GM04503 (cell line): Measurements from ENCODE around the gene STK32C.
"Not testable (repeated sequence)": the region's sequence is repeated elsewhere in the genome, so short reads cannot be mapped to it uniquely, and the experiment has no call there.

Experiments used
- DNase-seq: peaks from one replicate; pipeline ENCODE4 v3.0.0-alpha.2; 2012; ENCODE audit warnings: low read depth

STK32C gene

DNA sequence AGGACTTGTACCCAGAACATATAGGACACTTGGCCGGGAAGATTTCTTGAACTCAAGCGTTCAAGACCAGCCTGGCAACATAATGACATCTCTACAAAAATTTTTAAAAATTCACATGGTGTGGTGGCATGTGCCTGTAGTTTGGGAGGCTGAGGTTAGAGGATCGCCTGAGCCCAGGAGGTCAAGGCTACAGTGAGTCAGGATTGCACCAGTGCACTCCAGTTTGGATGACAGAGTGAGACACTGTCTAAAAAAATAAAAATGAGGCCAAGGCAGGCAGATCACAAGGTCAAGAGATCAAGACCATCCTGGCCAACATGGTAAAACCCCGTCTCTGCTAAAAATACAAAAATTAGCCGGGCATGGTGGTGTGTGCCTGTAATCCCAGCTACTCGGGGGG lies 9.7 kb upstream of the STK32C start:
- not testable (repeated sequence) for DNase-seq

- DNase-seq = no peak
Observed at GRCh38 chr10:132316133-132316532, 8.4 kb upstream of the STK32C start.

- not testable (repeated sequence) for DNase-seq
Observed at GRCh38 chr10:132314881-132315280, 7.1 kb upstream of the STK32C start.

DNA sequence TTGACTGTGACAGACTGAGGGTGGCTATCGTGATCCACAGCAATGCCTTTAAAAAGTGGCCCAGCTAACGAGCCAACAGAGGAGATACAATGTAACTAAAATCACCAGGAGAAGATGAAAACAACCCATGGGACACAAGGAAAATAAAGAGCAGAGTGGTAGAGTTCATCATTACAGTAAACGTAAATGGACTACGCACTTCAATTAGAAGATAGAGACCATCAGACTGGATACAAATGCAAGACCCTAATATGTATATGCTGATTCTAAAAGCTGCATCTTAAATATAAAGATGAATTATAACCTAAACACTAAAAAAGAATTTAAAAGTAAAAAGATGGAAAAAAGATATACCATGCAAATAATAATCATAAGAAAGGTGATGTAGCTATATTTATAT lies 6.6 kb upstream of the STK32C start:
- DNase-seq = no peak

DNA sequence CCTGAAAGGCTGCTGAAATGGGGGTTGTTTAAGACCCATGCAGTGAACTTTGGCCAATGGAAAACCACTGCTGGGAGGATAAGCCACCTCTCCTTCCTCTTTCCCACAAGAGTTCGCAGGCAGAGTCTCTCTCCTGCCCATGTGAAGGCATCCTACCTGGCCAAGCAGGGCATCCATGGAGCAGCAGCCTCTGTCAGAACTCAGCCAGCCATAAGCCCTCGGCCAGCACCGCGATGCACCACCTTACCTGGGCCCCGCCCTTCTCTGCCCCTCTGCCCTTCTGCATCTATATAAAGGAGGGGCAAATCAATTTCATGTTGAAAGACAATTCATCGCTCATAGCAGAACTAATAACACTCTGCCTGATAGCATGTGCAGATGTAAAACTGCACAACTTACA lies 6.1 kb upstream of the STK32C start:
- DNase-seq = no peak

DNA sequence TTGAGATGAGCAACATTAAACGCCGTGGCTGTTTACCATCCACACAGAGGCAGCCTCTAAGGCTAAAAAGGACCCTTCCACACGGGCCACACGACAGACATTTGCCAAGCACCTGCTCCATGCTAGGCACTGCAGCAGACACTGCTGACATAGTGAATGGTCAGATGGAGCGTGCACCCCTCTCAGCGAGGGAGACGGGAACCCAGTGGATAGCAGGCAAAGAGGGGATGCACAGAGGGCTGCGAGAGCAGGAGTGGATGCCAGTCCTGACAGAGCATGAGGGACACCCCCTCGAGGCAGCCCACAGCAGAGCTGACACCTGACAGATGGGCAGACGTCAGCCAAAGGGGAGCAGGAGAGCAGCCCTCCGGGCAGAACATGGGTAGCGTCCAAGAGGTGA lies 5.6 kb upstream of the STK32C start:
- DNase-seq = no peak

DNA sequence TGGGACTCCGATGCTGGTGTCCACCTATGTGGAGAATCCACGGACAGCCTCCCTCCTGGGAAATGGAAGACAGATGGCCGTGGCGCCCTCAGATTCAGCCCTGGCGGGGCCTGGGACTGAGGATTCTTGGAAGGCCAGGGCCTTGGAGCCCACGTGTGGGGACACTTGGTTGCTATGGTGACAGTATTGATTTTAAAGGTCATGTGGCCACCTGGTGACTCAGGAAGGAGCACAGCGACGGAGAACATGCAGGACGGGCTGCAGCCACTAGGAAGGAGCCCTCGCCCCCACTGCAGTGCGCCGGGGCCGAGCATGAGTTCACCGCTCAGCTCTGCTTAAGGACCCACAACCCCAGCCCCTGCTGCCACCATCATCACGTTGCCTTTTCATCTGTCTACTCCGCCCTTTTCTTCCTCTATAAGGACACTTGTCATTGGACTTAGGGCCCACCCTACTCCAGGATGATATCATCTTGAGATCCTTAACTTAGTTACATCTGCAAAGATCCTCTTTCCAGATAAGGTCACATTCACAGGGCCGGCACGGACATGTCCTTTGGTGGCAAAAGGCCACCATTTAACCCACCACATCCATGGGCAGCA lies 3.7 kb upstream of the STK32C start:
- no peak for DNase-seq

- DNase-seq = no peak
Observed at GRCh38 chr10:132310701-132311337, 3.1 kb upstream of the STK32C start.

- no peak for DNase-seq
Observed at GRCh38 chr10:132309879-132310591, 2.3 kb upstream of the STK32C start.

- DNase-seq = no peak
Observed at GRCh38 chr10:132309471-132309865, 1.7 kb upstream of the STK32C start.

- no peak for DNase-seq
Observed at GRCh38 chr10:132308587-132309470, 1.1 kb upstream of the STK32C start.

DNA sequence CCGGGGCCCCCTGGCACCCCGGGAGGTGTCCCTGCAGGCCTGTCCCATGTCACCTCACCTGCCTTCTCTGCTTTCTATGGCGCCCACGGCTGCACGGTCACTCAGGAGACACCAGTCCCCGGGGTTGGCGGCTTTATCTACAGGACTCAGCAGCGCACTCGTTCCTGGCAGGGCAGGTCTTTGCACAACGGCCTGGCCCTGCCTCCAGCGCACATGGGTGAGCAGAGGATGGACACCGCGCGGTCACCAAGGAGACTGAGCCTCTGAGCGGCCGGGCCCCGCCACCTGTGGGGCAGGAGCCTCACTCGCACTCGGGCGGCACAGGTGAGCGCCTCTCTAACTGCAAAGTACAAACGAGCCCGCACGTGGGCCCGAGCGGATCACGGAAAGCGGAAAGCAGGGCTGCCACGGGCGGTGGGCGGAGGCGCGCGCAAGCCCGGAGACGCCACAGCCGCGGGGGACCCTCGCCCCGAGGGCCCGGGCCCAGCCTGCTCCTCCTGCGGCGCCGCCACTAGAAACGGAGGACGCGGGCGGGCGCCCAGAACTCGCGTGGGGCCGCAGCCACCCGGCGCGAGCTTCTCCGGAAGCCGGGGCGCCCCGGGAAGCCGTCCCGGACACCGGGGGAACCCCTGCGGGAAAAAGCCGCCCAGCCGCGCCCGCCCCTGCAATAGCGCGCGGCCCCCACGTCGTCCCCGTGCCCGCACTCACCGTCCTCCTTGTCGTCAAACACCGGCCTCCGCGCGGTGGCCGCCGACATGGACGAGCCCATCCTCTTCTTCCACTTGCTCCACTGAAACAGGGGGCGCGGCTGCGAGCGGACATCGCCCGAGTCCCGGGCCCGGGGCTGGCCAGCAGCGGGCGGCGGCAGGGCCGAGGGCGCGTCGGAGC lies 642 bp downstream of the STK32C start:
- no peak for DNase-seq

DNA sequence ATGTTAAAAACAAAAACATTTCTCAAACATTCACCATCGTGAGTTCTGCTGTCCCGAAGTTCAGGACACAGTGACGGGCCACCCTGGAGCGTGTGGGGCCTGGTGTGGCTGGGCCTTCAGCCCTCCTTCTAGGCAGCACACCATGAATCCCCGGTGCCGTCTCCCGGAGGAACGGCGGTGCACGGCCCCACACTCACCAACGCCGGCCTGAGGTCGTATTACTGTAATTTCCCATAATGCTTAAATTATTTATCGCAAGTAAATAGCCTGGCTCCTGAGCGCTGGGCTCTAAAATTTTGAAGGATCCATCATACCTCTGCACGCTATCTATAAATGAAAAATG lies 1.4 kb downstream of the STK32C start:
- no peak for DNase-seq

- no peak for DNase-seq
Observed at GRCh38 chr10:132305654-132306342, 2.0 kb downstream of the STK32C start.

DNA sequence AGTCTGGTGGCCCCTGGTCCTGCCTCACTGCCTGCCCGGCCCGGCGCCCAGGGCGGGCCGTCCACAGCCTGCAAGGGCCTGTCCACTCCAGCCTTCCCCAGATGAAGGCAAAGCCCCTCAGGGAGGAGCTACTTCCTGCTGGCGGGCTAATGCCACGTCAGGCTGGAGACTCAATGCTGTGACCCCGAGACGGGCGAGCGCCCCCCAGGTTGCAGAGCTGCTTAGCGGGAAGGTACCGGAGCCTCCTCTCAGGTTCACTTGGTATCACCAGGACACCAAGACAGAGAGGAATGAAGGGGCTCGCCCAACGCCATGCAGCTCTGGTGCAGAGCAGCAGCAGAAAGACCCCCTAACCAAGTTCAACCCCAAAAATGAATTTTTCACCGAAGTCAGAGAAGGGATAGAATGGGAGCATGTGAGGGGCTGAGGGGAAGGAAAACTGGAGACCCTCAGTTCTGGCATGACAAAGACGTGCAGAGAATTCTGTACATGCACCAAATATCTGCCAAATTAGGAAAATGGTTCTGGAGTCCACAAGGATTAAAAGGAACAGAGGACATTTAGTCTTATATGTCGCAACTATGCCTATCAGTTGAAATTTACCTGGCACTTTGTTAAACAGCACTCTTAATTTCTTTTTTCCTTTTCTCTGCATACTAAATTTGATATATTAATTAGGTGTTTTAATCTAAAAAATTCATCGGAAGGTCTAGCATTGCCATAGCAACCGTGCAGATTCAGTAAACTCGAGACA lies 2.8 kb downstream of the STK32C start:
- DNase-seq = no peak

- no peak for DNase-seq
Observed at GRCh38 chr10:132303361-132304115, 4.2 kb downstream of the STK32C start.

DNA sequence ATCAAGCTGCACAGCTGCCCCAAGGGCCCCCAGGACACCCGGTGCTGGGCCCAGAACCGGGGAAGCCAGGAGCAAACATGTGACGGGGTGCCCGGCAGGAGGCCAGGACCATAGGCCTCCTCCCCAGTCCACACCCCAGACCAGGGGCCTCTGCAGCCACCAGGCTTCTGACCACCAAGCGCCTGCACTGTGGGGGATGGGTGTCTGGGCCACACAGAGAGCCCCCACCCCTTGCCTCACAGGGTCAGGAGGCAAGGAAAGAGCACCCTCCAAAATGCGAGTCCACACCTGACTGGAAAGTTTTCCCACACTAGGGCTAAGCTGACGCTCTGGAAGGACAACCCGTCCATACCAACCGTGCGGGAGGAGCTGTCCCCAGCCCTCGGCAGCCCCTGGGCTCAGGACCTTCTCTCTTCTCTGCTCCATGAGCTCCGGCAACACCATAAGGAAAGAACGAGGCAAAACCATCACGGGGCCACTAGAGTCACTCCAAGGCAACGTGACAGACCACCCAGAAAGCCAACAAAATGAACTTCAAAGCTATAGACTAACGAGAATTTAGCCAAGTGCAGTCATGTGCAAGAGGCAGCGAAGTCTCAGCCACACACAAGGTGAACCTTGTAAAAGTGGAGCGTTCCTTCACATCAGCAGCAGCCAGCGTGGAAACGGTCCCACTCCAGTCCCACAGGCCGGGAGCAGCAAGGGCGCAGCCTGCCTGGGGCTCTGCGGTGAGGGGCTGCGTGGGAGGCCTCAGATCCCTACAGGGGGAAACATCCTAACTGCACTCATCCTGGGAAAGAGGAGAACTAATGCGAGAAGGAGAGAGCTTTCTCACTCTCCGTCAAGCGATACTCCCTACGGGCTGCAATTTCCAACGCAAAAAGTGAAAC lies 5.1 kb downstream of the STK32C start:
- no peak for DNase-seq
